HG03378 (cell line): ENCODE measurements around the gene CYP46A1.

Source experiments
- ATAC-seq: cut with Tn5 transposase; IDR thresholded peaks from one replicate; pipeline ENCODE4 v1.9.1; 2021; ENCODE audit warnings: mild to moderate bottlenecking, moderate library complexity; ENCODE audit not compliant: unreplicated experiment

CYP46A1 gene

DNA sequence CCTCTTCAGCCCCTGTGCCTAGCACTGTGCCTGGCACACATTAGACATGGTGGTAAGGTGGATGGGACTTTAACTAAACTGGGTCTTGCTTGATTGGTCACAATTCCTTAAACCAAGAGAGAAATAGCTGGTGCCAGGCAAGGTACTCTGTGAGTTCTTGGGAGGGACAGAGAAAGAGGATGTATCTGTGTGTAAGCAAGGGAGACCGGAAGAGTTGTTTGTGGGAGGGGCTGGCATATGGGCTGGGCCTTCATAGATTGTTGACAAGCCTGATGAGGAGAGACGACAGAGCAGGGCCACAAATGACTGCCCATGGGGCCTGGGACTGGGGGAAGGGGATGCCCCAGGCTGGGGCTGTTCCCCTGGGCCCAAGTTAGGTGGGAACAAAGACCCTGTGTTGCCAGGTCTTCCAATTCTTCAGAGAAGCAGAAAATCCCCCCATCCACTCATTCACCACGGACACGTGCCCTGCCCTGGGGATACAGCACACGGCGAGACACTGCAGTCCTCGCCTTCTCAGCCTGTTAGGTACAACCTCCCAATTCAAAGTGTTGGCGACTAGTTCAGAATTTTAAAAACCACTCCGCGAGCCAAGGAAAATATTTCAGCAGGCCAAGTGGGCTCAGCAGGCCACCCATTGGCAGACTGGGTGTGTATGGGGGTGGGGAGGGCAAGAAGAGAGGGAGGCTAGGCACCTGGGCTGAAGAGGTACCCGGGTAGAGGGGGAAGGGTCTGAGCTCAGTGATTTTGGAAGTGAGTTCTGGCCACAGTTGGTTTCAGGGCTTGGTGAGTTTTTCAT lies 11.4 kb upstream of the CYP46A1 start:
- peak; percentile 69 for ATAC-seq

GRCh38 chr14:99673305-99674063 lies 10.6 kb upstream of the CYP46A1 start:
- no peak for ATAC-seq

GRCh38 chr14:99674064-99674650 lies 9.9 kb upstream of the CYP46A1 start:
- ATAC-seq, result no peak

GRCh38 chr14:99674776-99675381 lies 9.2 kb upstream of the CYP46A1 start:
- no peak for ATAC-seq

- ATAC-seq, result no peak
Measured at GRCh38 chr14:99675382-99675835, 8.7 kb upstream of the CYP46A1 start.

GRCh38 chr14:99675951-99676350 lies 8.1 kb upstream of the CYP46A1 start:
- no peak for ATAC-seq

DNA sequence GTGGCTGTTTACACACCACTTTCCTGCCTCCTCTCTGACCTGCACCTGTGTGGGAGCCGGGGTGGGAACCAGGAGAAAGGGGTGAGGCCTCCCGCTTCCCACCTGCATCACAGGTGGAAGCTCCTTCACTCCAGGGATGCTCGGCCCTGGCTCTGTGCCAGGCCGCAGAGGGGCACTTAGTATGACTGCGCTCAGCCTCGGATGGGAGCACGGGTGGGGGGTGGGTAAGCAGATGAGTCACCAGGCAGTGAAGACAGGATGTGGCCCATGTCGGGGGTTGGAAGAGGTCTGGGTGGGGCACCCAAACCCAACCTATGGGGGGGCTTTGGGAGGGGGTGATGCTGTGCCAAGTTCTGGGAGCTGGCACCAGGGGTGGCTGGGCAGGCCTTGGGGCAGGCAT lies 7.4 kb upstream of the CYP46A1 start:
- no peak for ATAC-seq

DNA sequence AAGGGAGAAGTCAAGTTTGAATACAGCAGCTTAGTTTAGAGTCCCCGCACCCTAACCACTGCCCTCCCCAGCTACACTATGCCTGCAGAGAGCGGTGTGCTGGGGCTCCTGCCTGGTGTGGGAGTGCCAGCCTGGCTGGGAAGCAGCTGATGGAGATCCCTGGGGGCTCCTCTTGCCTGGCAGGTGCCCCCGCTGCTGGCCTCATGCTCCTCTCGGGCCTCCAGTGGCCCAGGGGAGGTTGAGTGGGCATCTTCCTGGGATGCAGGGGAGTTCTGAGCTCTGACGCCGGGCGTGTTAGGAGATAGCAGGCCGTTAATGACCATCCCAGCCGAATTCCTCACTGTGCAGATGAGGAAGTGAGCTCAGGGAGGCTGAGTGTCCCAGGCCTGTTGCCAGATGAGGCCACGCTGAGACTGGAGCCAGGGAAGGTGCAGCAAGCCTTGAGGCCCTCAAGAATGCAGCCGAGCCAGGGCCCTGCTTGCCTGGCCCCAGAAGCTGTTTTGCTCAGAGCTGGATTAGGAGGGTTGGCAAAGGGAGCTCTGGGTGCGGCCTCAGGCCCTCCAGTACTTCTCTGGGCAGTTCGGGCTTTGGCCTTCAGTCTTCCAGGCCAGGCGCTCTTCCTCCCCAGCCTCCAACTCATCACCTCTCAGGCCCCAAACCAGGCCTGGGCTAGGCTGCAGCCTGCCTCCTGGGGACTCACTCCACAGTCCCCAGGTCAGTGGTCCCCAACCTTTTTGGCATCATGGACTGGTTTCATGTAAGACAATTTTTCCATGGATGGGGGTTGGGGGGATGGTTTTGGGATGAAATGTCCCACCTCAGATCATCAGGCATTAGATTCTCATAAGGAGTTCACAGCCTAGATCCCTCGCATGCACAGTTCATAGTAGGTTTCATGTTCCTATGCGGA lies 6.6 kb upstream of the CYP46A1 start:
- ATAC-seq, result no peak

GRCh38 chr14:99678198-99678597 lies 5.9 kb upstream of the CYP46A1 start:
- ATAC-seq, result no peak

DNA sequence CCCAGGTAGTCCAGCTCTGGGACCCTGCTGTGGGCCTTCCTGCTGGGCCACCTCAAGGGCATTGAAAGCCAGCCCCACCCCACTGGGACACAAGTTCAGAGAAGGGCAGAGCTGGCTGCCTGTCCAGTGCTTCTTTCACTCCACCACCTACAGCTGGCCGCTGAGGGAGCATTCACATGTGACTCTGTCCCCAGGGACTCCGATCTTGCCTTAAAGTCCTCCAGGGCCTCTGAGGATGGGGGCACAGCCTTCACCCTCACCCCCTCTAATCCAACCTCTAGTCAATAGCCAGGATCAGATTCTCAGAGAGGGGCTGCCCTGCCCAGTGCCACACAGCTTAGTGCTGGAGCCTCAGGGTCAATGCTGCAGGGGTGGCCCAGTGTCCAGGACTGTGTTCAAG lies 5.0 kb upstream of the CYP46A1 start:
- ATAC-seq, result no peak

- no peak for ATAC-seq
Measured at GRCh38 chr14:99679543-99679942, 4.6 kb upstream of the CYP46A1 start.

GRCh38 chr14:99679996-99680395 lies 4.1 kb upstream of the CYP46A1 start:
- ATAC-seq, result no peak

GRCh38 chr14:99681101-99681831 lies 2.8 kb upstream of the CYP46A1 start:
- no peak for ATAC-seq

GRCh38 chr14:99681832-99682148 lies 2.3 kb upstream of the CYP46A1 start:
- ATAC-seq, result no peak

GRCh38 chr14:99682809-99683618 lies 1.1 kb upstream of the CYP46A1 start:
- peak; percentile 47 for ATAC-seq

- peak; percentile 23 for ATAC-seq
Measured at GRCh38 chr14:99684410-99684934, 374 bp downstream of the CYP46A1 start.

GRCh38 chr14:99685151-99685591 lies 1.1 kb downstream of the CYP46A1 start:
- no peak for ATAC-seq

DNA sequence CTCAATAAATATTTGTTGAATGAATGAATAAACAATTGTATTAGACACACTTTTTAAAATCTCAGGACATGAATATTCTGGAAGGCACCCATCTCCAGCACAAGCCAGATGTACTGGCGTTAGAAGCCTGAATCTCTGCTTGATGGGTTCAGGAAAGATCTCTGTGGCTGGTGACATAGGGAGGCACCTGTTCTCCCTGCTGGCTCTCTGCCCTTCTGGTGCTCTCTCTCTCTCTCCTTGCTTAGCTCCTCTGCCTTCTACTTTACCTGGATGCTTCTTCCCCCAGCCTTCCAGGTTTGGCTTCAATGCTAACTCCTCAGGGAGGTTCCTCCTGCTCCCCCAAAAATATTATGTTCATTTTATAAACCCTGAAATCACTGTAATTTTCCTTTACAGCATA lies 1.5 kb downstream of the CYP46A1 start:
- no peak for ATAC-seq
